CD14-positive monocyte (primary cell): ENCODE measurements around the gene RBM38. TPM values are rescaled to one million over a fixed set of nuclear protein-coding genes. Genes with fewer than 3 reads are reported as not detected.

Experiments
- DNase-seq, 3 donors: peaks; one replicate each; pipeline ENCODE4 v3.0.0-alpha.2; 2011 to 2022
- H2AFZ ChIP-seq: 2 replicates; pipeline ENCODE4 v1.6.0; 2012; ENCODE audit warnings: mild to moderate bottlenecking, low read depth, low read length, inconsistent platforms; ENCODE audit not compliant: insufficient read depth, poor library complexity, severe bottlenecking
- H3K27ac ChIP-seq, 2 donors: 1 replicate in 1 of 2; 2 replicates in 1 of 2; pipeline ENCODE4 v1.5.1; 2012 to 2013; ENCODE audit warnings: low read length in 2 of 2, control low read depth in 1 of 2, inconsistent platforms in 1 of 2, low read depth in 1 of 2, mild to moderate bottlenecking in 1 of 2
- H3K27me3 ChIP-seq, 2 donors: one replicate each; pipeline versions ENCODE4 v1.6.0 to v1.6.1; 2011 to 2013; ENCODE audit warnings: low read length in 2 of 2; ENCODE audit not compliant: control insufficient read depth in 2 of 2, insufficient read depth in 2 of 2
- H3K36me3 ChIP-seq, 2 donors: replicated peaks in 1 of 2; 1 replicate in 1 of 2; 2 replicates in 1 of 2; pipeline versions ENCODE4 v1.5.1 to v1.6.1; 2012 to 2013; ENCODE audit warnings: low read length in 2 of 2, control low read depth in 1 of 2, inconsistent platforms in 1 of 2, mild to moderate bottlenecking in 1 of 2; ENCODE audit not compliant: insufficient read depth in 2 of 2, control insufficient read depth in 1 of 2
- H3K4me1 ChIP-seq, 2 donors: 1 replicate in 1 of 2; 2 replicates in 1 of 2; pipeline versions ENCODE4 v1.5.1 to v1.6.1; 2012 to 2013; ENCODE audit warnings: low read length in 2 of 2, control low read depth in 1 of 2, inconsistent platforms in 1 of 2, mild to moderate bottlenecking in 1 of 2, moderate library complexity in 1 of 2; ENCODE audit not compliant: insufficient read depth in 2 of 2, control insufficient read depth in 1 of 2
- H3K4me2 ChIP-seq: replicated peaks from 2 replicates; pipeline ENCODE3; 2012; ENCODE audit warnings: low read length, moderate library complexity, mild to moderate bottlenecking; ENCODE audit not compliant: poor library complexity, severe bottlenecking; ENCODE audit errors: extremely low read depth
- H3K4me3 ChIP-seq, 3 experiments: fragments of 200-600 bp in 1 of 3; sonication (generic) in 1 of 3; replicated peaks in 1 of 3; 1 replicate in 2 of 3; 2 replicates in 1 of 3; pipeline ENCODE4 v1.5.1; 2011 to 2013; ENCODE audit warnings: low read length in 3 of 3, mild to moderate bottlenecking in 3 of 3, control low read depth in 2 of 3, low read depth in 2 of 3, inconsistent platforms in 1 of 3, moderate library complexity in 1 of 3
- H3K79me2 ChIP-seq: 2 replicates; pipeline ENCODE4 v1.6.0; 2012; ENCODE audit warnings: mild to moderate bottlenecking, control low read depth, inconsistent platforms, low read length, moderate library complexity; ENCODE audit not compliant: insufficient read depth
- H3K9ac ChIP-seq: 2 replicates; pipeline ENCODE4 v1.6.0; 2017; ENCODE audit warnings: low read length, mild to moderate bottlenecking; ENCODE audit not compliant: insufficient read depth, poor library complexity, severe bottlenecking
- H3K9me3 ChIP-seq, 2 donors: replicated peaks in 1 of 2; 1 replicate in 1 of 2; 2 replicates in 1 of 2; pipeline versions ENCODE4 v1.5.1 to v1.6.1; 2012 to 2013; ENCODE audit warnings: low read length in 2 of 2, control low read depth in 1 of 2; ENCODE audit not compliant: control insufficient read depth in 1 of 2, insufficient read depth in 1 of 2
- H4K20me1 ChIP-seq: 2 replicates; pipeline ENCODE4 v1.6.0; 2012; ENCODE audit warnings: mild to moderate bottlenecking, low read length, control low read depth, moderate library complexity; ENCODE audit not compliant: insufficient read depth
- H3K27ac Mint-ChIP-seq, 7 donors: one replicate each; pipeline ENCODE4 v1.8.0; 2020; ENCODE audit warnings: mild to moderate bottlenecking in 7 of 7, mixed read lengths in 7 of 7, moderate library complexity in 6 of 7, inconsistent platforms in 2 of 7
- H3K27me3 Mint-ChIP-seq, 3 donors: one replicate each; pipeline ENCODE4 v1.8.0; 2021 to 2022; ENCODE audit warnings: low read depth in 3 of 3, mild to moderate bottlenecking in 3 of 3, mixed read lengths in 3 of 3, moderate library complexity in 3 of 3, inconsistent platforms in 1 of 3
- H3K36me3 Mint-ChIP-seq, 2 donors: one replicate each; pipeline ENCODE4 v1.8.0; 2020; ENCODE audit warnings: mixed read lengths in 2 of 2, inconsistent platforms in 1 of 2, mild to moderate bottlenecking in 1 of 2
- H3K4me1 Mint-ChIP-seq: one replicate; pipeline ENCODE4 v1.8.0; 2020; ENCODE audit warnings: mild to moderate bottlenecking, mixed read lengths
- H3K4me3 Mint-ChIP-seq, 2 donors: one replicate each; pipeline ENCODE4 v1.8.0; 2020; ENCODE audit warnings: mild to moderate bottlenecking in 2 of 2, mixed read lengths in 2 of 2, moderate library complexity in 1 of 2
- H3K9me3 Mint-ChIP-seq, 7 donors: one replicate each; pipeline ENCODE4 v1.8.0; 2020 to 2022; ENCODE audit warnings: mixed read lengths in 7 of 7, mild to moderate bottlenecking in 6 of 7, moderate library complexity in 6 of 7, inconsistent platforms in 2 of 7
- WGBS: methylation state at CpG from one replicate; pipeline ENCODE4 v1.1.5; 2013; ENCODE audit warnings: missing lambda C conversion rate; ENCODE audit not compliant: insufficient coverage; 5-methylcytosine and 5-hydroxymethylcytosine counted together
- intact Hi-C, 2 donors: fragments of 100-400 bp; cut with micrococcal nuclease; formaldehyde crosslinking; loops; one replicate each; pipeline versions ENCODE4 v1.15.0 to v1.15.1; 2023
- polyA plus RNA-seq, 3 donors: library from polyadenylated mRNA; depleted of rRNA in 1 of 3; unstranded in 2 of 3; stranded (reverse) in 1 of 3; fragments of 300-500 nt in 2 of 3; fragments of >200 nt in 1 of 3; fragmentation: Illumina TruSeq in 2 of 3; gene quantifications; 1 replicate in 2 of 3; 2 replicates in 1 of 3; pipeline ENCODE4 v1.2.3, GENCODE V29; 2012 to 2021
- TF ChIP-seq, protein P1 (sequence below): fragments of 200-600 bp; IDR thresholded peaks from one replicate; pipeline ENCODE4 v1.8.0; 2022; ENCODE audit warnings: antibody characterized with exemption, mild to moderate bottlenecking

The RBM38 gene
- polyA plus RNA-seq, 3 donors, result 7.5 to 48.3 (median 17.8) TPM

DNA sequence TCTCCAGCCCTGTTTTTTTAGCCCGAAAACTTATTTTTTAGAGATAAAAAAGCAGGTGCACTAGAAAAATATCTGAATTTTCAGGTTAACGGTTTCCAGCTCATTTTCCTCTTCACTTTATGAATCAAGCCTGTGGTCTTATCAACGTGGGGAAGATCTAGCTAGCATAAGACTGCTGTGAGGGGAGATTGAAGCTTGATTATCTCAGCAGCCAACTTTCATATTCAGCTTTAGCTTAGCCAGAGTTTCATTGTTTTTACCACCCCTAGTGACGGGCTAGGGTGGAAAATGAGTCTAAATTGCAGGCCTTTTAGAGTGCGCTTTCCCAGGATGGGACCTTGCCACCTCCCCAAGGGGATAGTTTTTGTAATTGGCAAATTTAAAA is 11.9 kb upstream of the RBM38 start:
- Histone ChIP-seq H2AFZ (no peak overlapping the region), H3K9me3 (no peaks in the 10 kb centered on the region), H3K79me2 (peaks cover 34% of the 10 kb centered on the region), H3K9ac (no peak overlapping the region), H3K4me1 (peaks cover 22 to 27% of the 10 kb centered on the region in 2 donors), H3K27ac (no peak overlapping the region), H3K4me2 (no peak overlapping the region), H3K36me3 (peaks cover 25 to 65% of the 10 kb centered on the region in 2 donors), H3K4me3 (no peak overlapping the region), H4K20me1 (peaks cover 59% of the 10 kb centered on the region), H3K27me3 (no peaks in the 10 kb centered on the region)
- Mint-ChIP-seq H3K27ac (peak overlapping the region in 1 of 7 donors; percentile 59), H3K36me3 (peaks cover 63 to 70% of the 10 kb centered on the region in 2 donors), H3K9me3 (no peaks in the 10 kb centered on the region), H3K27me3 (peaks cover 0 to 10% (median 0%) of the 10 kb centered on the region in 3 donors), H3K4me3 (no peak overlapping the region), H3K4me1 (peaks cover 40% of the 10 kb centered on the region)
- TF ChIP-seq, protein P1, sequence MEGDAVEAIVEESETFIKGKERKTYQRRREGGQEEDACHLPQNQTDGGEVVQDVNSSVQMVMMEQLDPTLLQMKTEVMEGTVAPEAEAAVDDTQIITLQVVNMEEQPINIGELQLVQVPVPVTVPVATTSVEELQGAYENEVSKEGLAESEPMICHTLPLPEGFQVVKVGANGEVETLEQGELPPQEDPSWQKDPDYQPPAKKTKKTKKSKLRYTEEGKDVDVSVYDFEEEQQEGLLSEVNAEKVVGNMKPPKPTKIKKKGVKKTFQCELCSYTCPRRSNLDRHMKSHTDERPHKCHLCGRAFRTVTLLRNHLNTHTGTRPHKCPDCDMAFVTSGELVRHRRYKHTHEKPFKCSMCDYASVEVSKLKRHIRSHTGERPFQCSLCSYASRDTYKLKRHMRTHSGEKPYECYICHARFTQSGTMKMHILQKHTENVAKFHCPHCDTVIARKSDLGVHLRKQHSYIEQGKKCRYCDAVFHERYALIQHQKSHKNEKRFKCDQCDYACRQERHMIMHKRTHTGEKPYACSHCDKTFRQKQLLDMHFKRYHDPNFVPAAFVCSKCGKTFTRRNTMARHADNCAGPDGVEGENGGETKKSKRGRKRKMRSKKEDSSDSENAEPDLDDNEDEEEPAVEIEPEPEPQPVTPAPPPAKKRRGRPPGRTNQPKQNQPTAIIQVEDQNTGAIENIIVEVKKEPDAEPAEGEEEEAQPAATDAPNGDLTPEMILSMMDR, result no peak
- no peak for DNase-seq
- intact Hi-C loops, result loop anchor here in 1 of 2 donors (10.0 kb wide), 2 partner anchors 246 to 336 kb away; partner anchors contain the start of genes PMEPA1 and ZBP1
- WGBS, result no CpG with 5 or more reads among the region's 5 CpGs

DNA sequence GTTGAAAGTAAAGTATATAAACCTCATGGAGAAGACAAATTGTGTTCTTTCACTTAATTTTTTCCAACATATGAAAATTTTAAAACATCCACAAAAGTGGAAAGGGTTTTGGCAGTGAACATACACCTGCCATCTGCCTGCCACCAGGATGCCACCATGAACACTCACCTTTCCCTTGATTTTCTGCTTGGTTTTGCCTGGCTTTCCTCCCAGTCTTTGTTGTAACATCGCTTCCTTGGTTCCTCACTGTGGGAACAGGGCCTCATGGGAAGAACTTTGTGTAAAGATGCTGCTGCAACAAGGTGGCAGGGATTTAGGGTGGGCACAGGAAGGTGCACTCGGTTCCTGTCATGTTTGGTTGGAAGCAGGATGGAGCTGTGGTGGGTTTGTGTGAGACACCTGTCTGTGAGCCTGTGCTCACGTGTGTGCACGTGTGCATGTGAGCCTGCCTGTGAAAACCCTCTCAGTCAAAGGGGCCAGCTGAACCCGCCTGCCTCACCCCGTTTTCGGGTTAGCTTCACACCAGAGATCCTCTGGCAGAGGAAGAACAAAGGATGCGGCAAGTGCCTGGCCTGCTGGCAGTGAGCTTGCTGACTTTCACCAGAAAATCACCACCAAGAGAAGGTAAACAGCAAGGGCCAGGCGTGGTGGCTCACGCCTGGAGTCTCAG is 11.0 kb upstream of the RBM38 start:
- peaks cover 34% of the 10 kb centered on the region for H3K79me2 ChIP-seq
- H3K27me3 Mint-ChIP-seq, result peaks cover 0 to 11% (median 0%) of the 10 kb centered on the region in 3 donors
- no peak overlapping the region for H3K9ac ChIP-seq
- DNase-seq, result no peak
- H3K9me3 Mint-ChIP-seq, result no peaks in the 10 kb centered on the region
- no peak overlapping the region for H3K4me3 Mint-ChIP-seq
- H3K4me3 ChIP-seq, result no peak overlapping the region
- H3K27me3 ChIP-seq, result no peaks in the 10 kb centered on the region
- H3K4me1 ChIP-seq, result peaks cover 19 to 24% of the 10 kb centered on the region in 2 donors
- TF ChIP-seq, protein P1, result no peak
- no peaks in the 10 kb centered on the region for H3K9me3 ChIP-seq
- peak overlapping the region in 1 of 7 donors; percentile 66 for H3K27ac Mint-ChIP-seq
- intact Hi-C loops, result loop anchor here in 1 of 2 donors (10.0 kb wide), 1 partner anchor 215 kb away; no protein-coding TSS in a partner anchor
- 92% methylated on average over 8 of the region's 10 CpGs for WGBS
- H3K36me3 Mint-ChIP-seq, result peaks cover 61 to 75% of the 10 kb centered on the region in 2 donors
- H3K36me3 ChIP-seq, result peaks cover 28 to 70% of the 10 kb centered on the region in 2 donors
- no peak overlapping the region for H2AFZ ChIP-seq
- no peak overlapping the region for H3K4me2 ChIP-seq
- peaks cover 34% of the 10 kb centered on the region for H3K4me1 Mint-ChIP-seq
- H4K20me1 ChIP-seq, result peaks cover 59% of the 10 kb centered on the region
- no peak overlapping the region for H3K27ac ChIP-seq
